Breast epithelium (tissue), 3 donors: ENCODE data around the gene SLC38A10.

Experiments
- CTCF ChIP-seq, 3 donors: fragments of 450-650 bp; IDR thresholded peaks; one replicate each; pipeline ENCODE4 v1.5.1; 2016 to 2017; ENCODE audit warnings: antibody characterized with exemption in 3 of 3, mild to moderate bottlenecking in 3 of 3, moderate library complexity in 3 of 3
- POLR2A ChIP-seq: fragments of 450-650 bp; IDR thresholded peaks from one replicate; pipeline ENCODE4 v1.6.1; 2016; ENCODE audit warnings: antibody characterized with exemption, mild to moderate bottlenecking, moderate library complexity
- POLR2AphosphoS5 ChIP-seq, 3 donors: sonication (generic); formaldehyde crosslinking; IDR thresholded peaks; one replicate each; pipeline ENCODE4 v1.6.1; 2017; ENCODE audit warnings: antibody characterized with exemption in 3 of 3

- TF ChIP-seq CTCF (IDR thresholded peaks at IDR 0.05) (no peak), POLR2A (no peak), POLR2AphosphoS5 (IDR thresholded peaks at IDR 0.05) (no peak)
Measured at GRCh38 chr17:81300586-81301155, 5.6 kb upstream of the SLC38A10 start.
